Activated T-helper 17 cell treated with anti-CD3 and anti-CD28 coated beads, Interleukin-2, amount 50 U/mL, for 72 hours (primary cell): ENCODE results near the gene MLYCD. TPM values are rescaled to one million over a fixed set of nuclear protein-coding genes. Genes with fewer than 3 reads are reported as not detected.
A peak's percentile ranks its signal among the peaks of the same experiment; 100 is the strongest.
"Not testable (repeated sequence)": the region's sequence is repeated elsewhere in the genome, so short reads cannot be mapped to it uniquely, and the experiment has no call there.

ENCODE experiments used
- ATAC-seq: fragments of 150-1000 bp; cut with Tn5 transposase; replicated peaks from 2 replicates; pipeline ENCODE4 v1.10.0; 2021; ENCODE audit warnings: mild to moderate bottlenecking, moderate library complexity
- H3K27ac Mint-ChIP-seq: one replicate; pipeline ENCODE4 v1.8.0; 2022; ENCODE audit warnings: mixed read lengths
- H3K27me3 Mint-ChIP-seq: one replicate; pipeline ENCODE4 v1.8.0; 2022; ENCODE audit warnings: mixed read lengths
- H3K36me3 Mint-ChIP-seq: one replicate; pipeline ENCODE4 v1.8.0; 2022; ENCODE audit warnings: low read depth, mild to moderate bottlenecking, mixed read lengths
- H3K4me1 Mint-ChIP-seq: one replicate; pipeline ENCODE4 v1.8.0; 2022; ENCODE audit warnings: mixed read lengths
- H3K4me3 Mint-ChIP-seq: one replicate; pipeline ENCODE4 v1.8.0; 2022; ENCODE audit warnings: mild to moderate bottlenecking, mixed read lengths
- H3K9me3 Mint-ChIP-seq: one replicate; pipeline ENCODE4 v1.8.0; 2022; ENCODE audit warnings: mixed read lengths
- total RNA-seq, 2 donors: library from RNA; stranded (reverse); gene quantifications; one replicate each; pipeline ENCODE4 v1.2.3, GENCODE V29; 2022

Gene MLYCD
- total RNA-seq, 2 donors from 2014 or later, result 2.7 to 4.3 TPM

- Mint-ChIP-seq H3K9me3 (no peaks in the 10 kb centered on the region), H3K4me3 (no peak overlapping the region)
Observed at GRCh38 chr16:83936581-83937165, 37.8 kb downstream of the MLYCD start.

GRCh38 chr16:83937267-83937666 is 38.4 kb downstream of the MLYCD start:
- no peaks in the 10 kb centered on the region for H3K36me3 Mint-ChIP-seq
- H3K27ac Mint-ChIP-seq, result no peak overlapping the region
- no peak for ATAC-seq
- H3K4me3 Mint-ChIP-seq, result no peak overlapping the region
- peaks cover 5% of the 10 kb centered on the region for H3K4me1 Mint-ChIP-seq
- H3K27me3 Mint-ChIP-seq, result no peaks in the 10 kb centered on the region
- no peaks in the 10 kb centered on the region for H3K9me3 Mint-ChIP-seq

More at GRCh38 chr16:83936581-83937165, 37.8 kb downstream of the MLYCD start:
- ATAC-seq, result no peak
- Mint-ChIP-seq H3K4me1 (peaks cover 5% of the 10 kb centered on the region), H3K36me3 (no peaks in the 10 kb centered on the region), H3K27ac (peak overlapping the region; percentile 18), H3K27me3 (no peaks in the 10 kb centered on the region)

GRCh38 chr16:83937922-83938885 is 39.3 kb downstream of the MLYCD start:
- no peak for ATAC-seq
- H3K9me3 Mint-ChIP-seq, result no peaks in the 10 kb centered on the region
- H3K4me1 Mint-ChIP-seq, result peaks cover 5% of the 10 kb centered on the region
- no peaks in the 10 kb centered on the region for H3K27me3 Mint-ChIP-seq
- no peaks in the 10 kb centered on the region for H3K36me3 Mint-ChIP-seq
- H3K4me3 Mint-ChIP-seq, result no peak overlapping the region
- H3K27ac Mint-ChIP-seq, result no peak overlapping the region

GRCh38 chr16:83939266-83939855 is 40.4 kb downstream of the MLYCD start:
- Mint-ChIP-seq H3K36me3 (no peaks in the 10 kb centered on the region), H3K4me1 (peaks cover 5% of the 10 kb centered on the region), H3K27ac (peak overlapping the region; percentile 78), H3K9me3 (no peaks in the 10 kb centered on the region), H3K4me3 (no peak overlapping the region), H3K27me3 (no peaks in the 10 kb centered on the region)
- no peak for ATAC-seq

GRCh38 chr16:83940119-83940518 is 41.2 kb downstream of the MLYCD start:
- no peaks in the 10 kb centered on the region for H3K27me3 Mint-ChIP-seq
- no peak for ATAC-seq
- H3K27ac Mint-ChIP-seq, result no peak overlapping the region
- H3K4me1 Mint-ChIP-seq, result peaks cover 5% of the 10 kb centered on the region
- no peaks in the 10 kb centered on the region for H3K9me3 Mint-ChIP-seq
- no peak overlapping the region for H3K4me3 Mint-ChIP-seq
- H3K36me3 Mint-ChIP-seq, result no peaks in the 10 kb centered on the region

- peaks cover 5% of the 10 kb centered on the region for H3K4me1 Mint-ChIP-seq
- no peaks in the 10 kb centered on the region for H3K36me3 Mint-ChIP-seq
- no peak overlapping the region for H3K4me3 Mint-ChIP-seq
- no peak overlapping the region for H3K27ac Mint-ChIP-seq
- no peak for ATAC-seq
- H3K9me3 Mint-ChIP-seq, result no peaks in the 10 kb centered on the region
- H3K27me3 Mint-ChIP-seq, result no peaks in the 10 kb centered on the region
Observed at GRCh38 chr16:83940630-83941378, 41.9 kb downstream of the MLYCD start.

GRCh38 chr16:83941546-83941945 is 42.6 kb downstream of the MLYCD start:
- H3K4me3 Mint-ChIP-seq, ATAC-seq, H3K27me3 Mint-ChIP-seq, H3K4me1 Mint-ChIP-seq, H3K9me3 Mint-ChIP-seq, H3K36me3 Mint-ChIP-seq, H3K27ac Mint-ChIP-seq: not testable (repeated sequence)

GRCh38 chr16:83942074-83942473 is 43.2 kb downstream of the MLYCD start:
- no peak for ATAC-seq
- Mint-ChIP-seq H3K27me3 (no peaks in the 10 kb centered on the region), H3K4me1 (peaks cover 5% of the 10 kb centered on the region), H3K9me3 (no peaks in the 10 kb centered on the region), H3K27ac (no peak overlapping the region), H3K36me3 (no peaks in the 10 kb centered on the region), H3K4me3 (no peak overlapping the region)

GRCh38 chr16:83942815-83943515 is 44.0 kb downstream of the MLYCD start:
- Mint-ChIP-seq H3K9me3 (no peaks in the 10 kb centered on the region), H3K4me1 (peaks cover 5% of the 10 kb centered on the region), H3K27ac (no peak overlapping the region), H3K4me3 (no peak overlapping the region), H3K27me3 (no peaks in the 10 kb centered on the region), H3K36me3 (no peaks in the 10 kb centered on the region)
- ATAC-seq, result no peak

GRCh38 chr16:83943516-83944050 is 44.7 kb downstream of the MLYCD start:
- no peak for ATAC-seq
- no peak overlapping the region for H3K27ac Mint-ChIP-seq
- H3K4me1 Mint-ChIP-seq, result peaks cover 5% of the 10 kb centered on the region

GRCh38 chr16:83945587-83945986 is 46.7 kb downstream of the MLYCD start:
- no peaks in the 10 kb centered on the region for H3K27me3 Mint-ChIP-seq
- ATAC-seq, result no peak
- no peak overlapping the region for H3K27ac Mint-ChIP-seq
- H3K4me1 Mint-ChIP-seq, result no peaks in the 10 kb centered on the region
- no peak overlapping the region for H3K4me3 Mint-ChIP-seq
- no peaks in the 10 kb centered on the region for H3K36me3 Mint-ChIP-seq
- H3K9me3 Mint-ChIP-seq, result no peaks in the 10 kb centered on the region

More at GRCh38 chr16:83943516-83944050, 44.7 kb downstream of the MLYCD start:
- no peaks in the 10 kb centered on the region for H3K9me3 Mint-ChIP-seq
- no peaks in the 10 kb centered on the region for H3K27me3 Mint-ChIP-seq
- no peaks in the 10 kb centered on the region for H3K36me3 Mint-ChIP-seq
- H3K4me3 Mint-ChIP-seq, result no peak overlapping the region

GRCh38 chr16:83946154-83946780 is 47.4 kb downstream of the MLYCD start:
- Mint-ChIP-seq H3K27me3 (no peaks in the 10 kb centered on the region), H3K36me3 (no peaks in the 10 kb centered on the region), H3K27ac (no peak overlapping the region), H3K4me1 (no peaks in the 10 kb centered on the region), H3K4me3 (no peak overlapping the region), H3K9me3 (no peaks in the 10 kb centered on the region)
- ATAC-seq, result no peak

GRCh38 chr16:83946781-83947566 is 48.1 kb downstream of the MLYCD start:
- H3K4me3 Mint-ChIP-seq, result no peak overlapping the region
- no peak overlapping the region for H3K27ac Mint-ChIP-seq
- H3K27me3 Mint-ChIP-seq, result no peaks in the 10 kb centered on the region
- H3K4me1 Mint-ChIP-seq, result no peaks in the 10 kb centered on the region
- ATAC-seq, result no peak
- no peaks in the 10 kb centered on the region for H3K9me3 Mint-ChIP-seq
- H3K36me3 Mint-ChIP-seq, result no peaks in the 10 kb centered on the region
